GM23338 (cell line): ENCODE measurements around the gene CDR2. TPM values are rescaled to one million over a fixed set of nuclear protein-coding genes. Genes with fewer than 3 reads are reported as not detected.

Source experiments
- ATAC-seq: fragments of 200-7000 bp; cut with Tn5 transposase; 3 replicates; pipeline ENCODE4 v1.9.1; 2020
- DNase-seq: peaks from one replicate; pipeline ENCODE4 v3.0.0-alpha.2; 2015; ENCODE audit warnings: low spot score
- H2AFZ ChIP-seq: fragments of 200-600 bp; sonication (generic); 2 replicates; pipeline ENCODE4 v1.8.0; 2016; ENCODE audit warnings: antibody characterized with exemption, mild to moderate bottlenecking, moderate library complexity
- H3F3A ChIP-seq: fragments of 200-600 bp; sonication (generic); replicated peaks from 2 replicates; pipeline ENCODE4 v1.8.0; 2017; ENCODE audit warnings: antibody characterized with exemption, mixed run types, low read depth
- H3K27ac ChIP-seq: fragments of 200-600 bp; sonication (generic); 2 replicates; pipeline ENCODE4 v1.6.1; 2016; ENCODE audit warnings: low read depth
- H3K27me3 ChIP-seq: fragments of 200-600 bp; sonication (generic); 2 replicates; pipeline ENCODE4 v1.8.0; 2016; ENCODE audit warnings: mild to moderate bottlenecking, mixed run types, moderate library complexity; ENCODE audit not compliant: insufficient read depth
- H3K36me3 ChIP-seq: fragments of 200-600 bp; sonication (generic); 2 replicates; pipeline ENCODE4 v1.8.0; 2016; ENCODE audit warnings: mild to moderate bottlenecking; ENCODE audit not compliant: insufficient read depth
- H3K4me1 ChIP-seq: fragments of 200-600 bp; sonication (generic); 2 replicates; pipeline ENCODE4 v1.8.0; 2016; ENCODE audit warnings: mild to moderate bottlenecking, moderate library complexity; ENCODE audit not compliant: insufficient read depth
- H3K4me2 ChIP-seq: fragments of 200-600 bp; sonication (generic); 2 replicates; pipeline ENCODE4 v1.7.1; 2017; ENCODE audit warnings: mixed run types
- H3K4me3 ChIP-seq: fragments of 200-600 bp; sonication (generic); 2 replicates; pipeline ENCODE4 v1.6.1; 2016; ENCODE audit warnings: mixed run types
- H3K79me2 ChIP-seq: fragments of 200-600 bp; sonication (generic); replicated peaks from 2 replicates; pipeline ENCODE4 v1.8.0; 2017; ENCODE audit warnings: mild to moderate bottlenecking; ENCODE audit not compliant: insufficient read depth
- H3K9me2 ChIP-seq: fragments of 200-600 bp; sonication (generic); 2 replicates; pipeline ENCODE4 v1.8.0; 2017; ENCODE audit not compliant: insufficient read depth
- H4K20me1 ChIP-seq: fragments of 200-600 bp; sonication (generic); replicated peaks from 2 replicates; pipeline ENCODE4 v1.8.0; 2017; ENCODE audit warnings: mild to moderate bottlenecking; ENCODE audit not compliant: insufficient read depth
- H3K27ac Mint-ChIP-seq: 2 replicates; pipeline ENCODE4 v1.8.0; 2020; ENCODE audit warnings: inconsistent platforms, mild to moderate bottlenecking, moderate library complexity, mixed read lengths
- H3K27me3 Mint-ChIP-seq: 3 replicates; pipeline ENCODE4 v1.8.0; 2022; ENCODE audit warnings: low read depth, mild to moderate bottlenecking, moderate library complexity, mixed read lengths, inconsistent platforms; ENCODE audit not compliant: insufficient read depth, poor library complexity
- H3K36me3 Mint-ChIP-seq: 3 replicates; pipeline ENCODE4 v1.8.0; 2021; ENCODE audit warnings: low read depth, mild to moderate bottlenecking, inconsistent platforms, moderate library complexity, mixed read lengths
- H3K4me1 Mint-ChIP-seq: 3 replicates; pipeline ENCODE4 v1.8.0; 2020; ENCODE audit warnings: mild to moderate bottlenecking, inconsistent platforms, mixed read lengths
- H3K4me3 Mint-ChIP-seq: 3 replicates; pipeline ENCODE4 v1.8.0; 2021; ENCODE audit warnings: moderate library complexity, mild to moderate bottlenecking, inconsistent platforms, mixed read lengths
- H3K9me3 Mint-ChIP-seq: 3 replicates; pipeline ENCODE4 v1.8.0; 2020; ENCODE audit warnings: moderate library complexity, mild to moderate bottlenecking, inconsistent platforms, mixed read lengths
- CREB1 ChIP-seq: fragments of 250-450 bp; sonication (Bioruptor Pico); IDR thresholded peaks from 2 replicates; pipeline ENCODE4 v1.5.0; 2020; ENCODE audit warnings: low read depth, mild to moderate bottlenecking, moderate library complexity
- CTCF ChIP-seq, 2 experiments: fragments of 200-600 bp in 1 of 2; sonication (generic) in 1 of 2; conservative IDR thresholded peaks; 2 replicates each; pipeline versions ENCODE4 v1.5.1 to v1.6.1; 2016 to 2017; ENCODE audit warnings: antibody characterized with exemption in 2 of 2, low read depth in 2 of 2, mild to moderate bottlenecking in 2 of 2, moderate library complexity in 1 of 2
- ETS1 ChIP-seq: IDR thresholded peaks from 2 replicates; pipeline ENCODE4 v1.6.1; 2016; ENCODE audit warnings: antibody characterized with exemption
- EZH2 ChIP-seq: fragments of 200-600 bp; sonication (generic); IDR thresholded peaks from one replicate; pipeline ENCODE4 v1.8.0; 2017; ENCODE audit warnings: antibody characterized with exemption, mild to moderate bottlenecking, low read depth; ENCODE audit not compliant: unreplicated experiment
- EZH2phosphoT487 ChIP-seq: fragments of 200-600 bp; sonication (generic); IDR thresholded peaks from one replicate; pipeline ENCODE4 v1.8.1; 2018; ENCODE audit warnings: antibody characterized with exemption; ENCODE audit not compliant: unreplicated experiment
- JUNB ChIP-seq: IDR thresholded peaks from one replicate; pipeline ENCODE4 v1.6.1; 2016; ENCODE audit warnings: antibody characterized with exemption; ENCODE audit not compliant: unreplicated experiment
- NANOG ChIP-seq: IDR thresholded peaks from 2 replicates; pipeline ENCODE4 v1.6.1; 2016; ENCODE audit warnings: antibody characterized with exemption, borderline replicate concordance
- POLR2AphosphoS5 ChIP-seq: IDR thresholded peaks from 2 replicates; pipeline ENCODE4 v1.6.1; 2016; ENCODE audit warnings: antibody characterized with exemption, low read depth
- REST ChIP-seq: IDR thresholded peaks from one replicate; pipeline ENCODE4 v1.6.1; 2018; ENCODE audit warnings: antibody characterized with exemption; ENCODE audit not compliant: unreplicated experiment
- STAT1 ChIP-seq: IDR thresholded peaks from one replicate; pipeline ENCODE4 v1.6.1; 2016; ENCODE audit warnings: antibody characterized with exemption; ENCODE audit not compliant: unreplicated experiment
- ZNF114 ChIP-seq: fragments of 250-450 bp; sonication (Bioruptor Pico); IDR thresholded peaks from 2 replicates; pipeline ENCODE4 v1.5.0; 2020; ENCODE audit warnings: mild to moderate bottlenecking, moderate library complexity
- ZNF331 ChIP-seq: fragments of 250-450 bp; sonication (Bioruptor Pico); IDR thresholded peaks from 2 replicates; pipeline ENCODE4 v1.5.0; 2020; ENCODE audit warnings: low read depth, mild to moderate bottlenecking, moderate library complexity
- ZNF462 ChIP-seq: fragments of 250-450 bp; sonication (Bioruptor Pico); IDR thresholded peaks from 2 replicates; pipeline ENCODE4 v1.5.0; 2020; ENCODE audit warnings: mild to moderate bottlenecking, moderate library complexity
- polyA plus RNA-seq: library from polyadenylated mRNA; unstranded; fragments of >200 nt; fragmentation: Nextera tagmentation; extraction: Ambion mirVana; gene quantifications from 2 replicates; pipeline ENCODE4 v1.2.1, GENCODE V29; 2016
- total RNA-seq: library from RNA; depleted of rRNA; stranded (reverse); fragments of >200 nt; shearing (Covaris generic); gene quantifications from 2 replicates; pipeline ENCODE4 v1.2.3, GENCODE V29; 2014

CDR2 gene
- total and polyA plus RNA-seq, 2 experiments from 2014 or later: 17.7 to 39.3 TPM

- Histone ChIP-seq H3K27ac (no peak overlapping the region), H3K27me3 (no peaks in the 10 kb centered on the region), H3K9me2 (no peaks in the 10 kb centered on the region), H3F3A (peaks cover 20% of the 10 kb centered on the region; the same call in 1 of the 2 replicates), H3K79me2 (no peaks in the 10 kb centered on the region), H3K36me3 (peaks cover 17% of the 10 kb centered on the region), H3K4me2 (no peak overlapping the region), H4K20me1 (0 out of 2 replicates have a peak, but pooled peaks cover 5% of the 10 kb centered on the region), H3K4me3 (no peak overlapping the region), H3K4me1 (no peaks in the 10 kb centered on the region), H2AFZ (no peak overlapping the region)
- DNase-seq (no peak), ATAC-seq (no peak)
- Mint-ChIP-seq H3K27me3 (peaks cover 3% of the 10 kb centered on the region), H3K4me1 (no peaks in the 10 kb centered on the region), H3K27ac (no peak overlapping the region), H3K4me3 (no peak overlapping the region), H3K9me3 (peaks cover 50% of the 10 kb centered on the region), H3K36me3 (peaks cover 67% of the 10 kb centered on the region)
- TF ChIP-seq CTCF (conservative IDR thresholded peaks at IDR 0.05; ENCODE audit: low read depth in 2 of 2) (no peak), ETS1 (no peak), CREB1 (CRISPR knock-in tag) (no peak), EZH2 (no peak), NANOG (no peak), JUNB (no peak), REST (no peak), STAT1 (no peak), EZH2phosphoT487 (no peak), ZNF331 (CRISPR knock-in tag) (no peak), ZNF114 (no peak), POLR2AphosphoS5 (no peak), ZNF462 (CRISPR knock-in tag) (no peak)
These were observed 36.4 kb downstream of the CDR2 start for GRCh38 chr16:22337849-22338635.
